Mucosa of descending colon (tissue), 3 donors: ENCODE data around the gene KRT38. TPM values are rescaled to one million over a fixed set of nuclear protein-coding genes. Genes with fewer than 3 reads are reported as not detected.

Experiments
- ATAC-seq: fragments of 200-7000 bp; cut with Tn5 transposase; one replicate; pipeline ENCODE4 v1.9.1; 2020; ENCODE audit warnings: mild to moderate bottlenecking, moderate library complexity
- DNase-seq, 3 donors: peaks; one replicate each; pipeline ENCODE4 v3.0.0-alpha.2; 2020
- H3K36me3 ChIP-seq: fragments of 200-600 bp; one replicate; pipeline ENCODE4 v1.8.0; 2021; ENCODE audit warnings: low read depth, mild to moderate bottlenecking
- H3K4me1 ChIP-seq: fragments of 200-600 bp; one replicate; pipeline ENCODE4 v1.8.0; 2021; ENCODE audit warnings: low read depth, mild to moderate bottlenecking
- H3K4me3 ChIP-seq: fragments of 200-600 bp; one replicate; pipeline ENCODE4 v1.8.0; 2021; ENCODE audit warnings: mild to moderate bottlenecking
- H3K9me3 ChIP-seq: fragments of 200-600 bp; one replicate; pipeline ENCODE4 v1.8.0; 2021; ENCODE audit warnings: mild to moderate bottlenecking
- CTCF ChIP-seq: fragments of 200-600 bp; IDR thresholded peaks from one replicate; pipeline ENCODE4 v1.8.0; 2022; ENCODE audit warnings: antibody characterized with exemption, mild to moderate bottlenecking
- intact Hi-C, 2 donors: fragments of 100-400 bp; cut with DNase I in 1 of 2; cut with micrococcal nuclease in 1 of 2; formaldehyde crosslinking; loops; one replicate each; pipeline versions ENCODE4 v1.11.0 to v1.11.1; 2022; cut with DNase I, micrococcal nuclease
- total RNA-seq, 3 donors: library from RNA; stranded (reverse); fragmentation: NEBNext Ultra II Directional in 2 of 3; extraction: Animal tissue kit (Norgen Biotek cat#: 25700) in 2 of 3; gene quantifications; one replicate each; pipeline versions ENCODE4 v1.2.1 to v1.2.4, GENCODE V29; 2021 to 2023
- donor health status: DM: no; HTN: no; CAD: no; lungs with moderate emphysema.
- donor health status: DM: no; HTN: no; CAD: no.
- donor health status: DM: no; HTN: yes; CAD: no.

Gene KRT38
- total RNA-seq, 3 donors from 2014 or later = not detected

DNA sequence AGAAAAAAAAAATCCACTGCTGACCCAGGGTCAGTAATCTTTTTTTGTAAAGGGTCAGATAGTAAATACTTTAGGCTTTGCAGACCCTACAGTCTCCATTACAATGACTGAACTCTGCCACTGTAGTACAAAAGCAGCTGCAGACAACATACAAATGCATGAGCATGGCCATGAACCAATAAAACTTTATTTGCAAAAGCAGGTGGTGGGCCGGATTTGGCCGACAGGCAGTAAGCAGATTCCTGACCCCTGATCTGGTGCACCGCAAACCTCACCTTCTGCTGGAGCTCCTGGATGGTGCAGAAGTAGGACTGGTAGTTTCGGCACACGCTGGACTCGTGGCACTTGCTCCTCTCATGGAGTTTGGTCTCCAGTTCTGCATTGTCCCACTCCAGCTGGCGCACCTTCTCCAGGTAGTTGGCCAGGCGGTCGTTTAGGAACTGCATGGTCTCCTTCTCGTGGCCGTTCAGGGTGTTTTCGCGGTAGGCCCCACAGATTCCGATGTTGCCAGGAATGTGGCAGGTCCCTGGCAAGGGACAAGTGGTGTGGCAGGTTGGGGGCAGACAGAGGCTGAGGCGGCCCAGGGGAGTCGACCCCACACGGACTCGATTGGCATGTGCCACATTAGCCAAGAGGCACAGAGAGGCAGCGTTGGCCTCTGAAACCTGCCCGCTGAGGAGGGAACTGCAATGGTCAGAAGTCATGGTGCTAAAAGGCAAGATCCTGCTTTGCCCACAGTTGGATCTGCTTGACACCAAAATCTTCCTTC, 29.5 kb downstream of the KRT38 start:
- TF ChIP-seq CTCF = no peak
- no peak overlapping the region for H3K4me3 ChIP-seq
- H3K36me3 ChIP-seq = no peaks in the 10 kb centered on the region
- intact Hi-C loops = no loop called here
- no peaks in the 10 kb centered on the region for H3K4me1 ChIP-seq
- H3K9me3 ChIP-seq = no peaks in the 10 kb centered on the region
- DNase-seq (no peak), ATAC-seq (no peak)

DNA sequence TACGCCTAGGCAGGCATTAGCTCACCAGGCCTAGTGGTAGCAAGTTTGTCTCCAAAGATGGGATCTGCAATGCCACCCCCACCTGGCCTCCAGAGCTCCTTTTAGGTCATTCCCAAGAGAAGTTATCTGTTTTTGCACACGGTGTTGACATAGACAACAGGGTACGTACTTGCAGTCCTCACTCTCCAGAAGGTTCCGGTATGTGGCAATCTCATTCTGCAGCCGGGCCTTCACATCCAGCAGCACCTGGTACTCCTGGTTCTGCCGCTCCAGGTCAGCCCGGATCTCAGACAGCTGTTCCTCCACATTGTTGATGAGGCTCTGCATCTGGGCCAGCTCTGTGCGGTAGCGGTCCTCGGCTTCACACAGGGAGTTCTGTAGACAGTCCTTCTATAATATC, 33.6 kb downstream of the KRT38 start:
- DNase-seq (no peak), ATAC-seq (no peak)
- no peaks in the 10 kb centered on the region for H3K9me3 ChIP-seq
- TF ChIP-seq CTCF = no peak
- intact Hi-C loops = no loop called here
- H3K4me1 ChIP-seq = no peaks in the 10 kb centered on the region
- H3K36me3 ChIP-seq = no peaks in the 10 kb centered on the region
- H3K4me3 ChIP-seq = no peak overlapping the region

DNA sequence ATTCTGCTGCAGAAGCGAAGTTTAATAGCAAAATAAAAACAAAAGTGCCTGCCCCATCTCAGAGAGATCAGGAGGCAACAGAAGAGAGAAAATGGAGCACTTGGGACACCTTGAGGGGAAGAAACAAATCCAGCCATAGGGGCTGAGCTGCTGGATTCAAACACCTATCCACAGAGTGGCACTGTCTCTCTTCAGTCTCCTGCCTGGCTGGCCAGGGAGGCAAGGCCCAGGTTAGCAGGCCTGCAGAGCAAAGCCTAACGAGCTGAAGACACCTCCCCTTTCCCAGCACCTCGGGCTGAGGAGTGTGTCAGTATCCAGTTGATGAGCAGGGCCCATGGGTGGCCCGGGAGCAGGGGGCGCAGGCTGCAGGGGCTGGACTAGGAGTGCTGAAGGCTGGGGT, 34.6 kb downstream of the KRT38 start:
- Histone ChIP-seq H3K36me3 (no peaks in the 10 kb centered on the region), H3K4me1 (no peaks in the 10 kb centered on the region), H3K9me3 (no peaks in the 10 kb centered on the region), H3K4me3 (no peak overlapping the region)
- intact Hi-C loops = no loop called here
- no peak for TF ChIP-seq CTCF
- ATAC-seq (no peak), DNase-seq (no peak)

GRCh38 chr17:41404024-41404671, 36.6 kb downstream of the KRT38 start:
- Histone ChIP-seq H3K36me3 (no peaks in the 10 kb centered on the region), H3K4me3 (no peak overlapping the region), H3K4me1 (no peaks in the 10 kb centered on the region), H3K9me3 (no peaks in the 10 kb centered on the region)
- intact Hi-C loops = no loop called here
- TF ChIP-seq CTCF = no peak
- DNase-seq = no peak
- no peak for ATAC-seq

DNA sequence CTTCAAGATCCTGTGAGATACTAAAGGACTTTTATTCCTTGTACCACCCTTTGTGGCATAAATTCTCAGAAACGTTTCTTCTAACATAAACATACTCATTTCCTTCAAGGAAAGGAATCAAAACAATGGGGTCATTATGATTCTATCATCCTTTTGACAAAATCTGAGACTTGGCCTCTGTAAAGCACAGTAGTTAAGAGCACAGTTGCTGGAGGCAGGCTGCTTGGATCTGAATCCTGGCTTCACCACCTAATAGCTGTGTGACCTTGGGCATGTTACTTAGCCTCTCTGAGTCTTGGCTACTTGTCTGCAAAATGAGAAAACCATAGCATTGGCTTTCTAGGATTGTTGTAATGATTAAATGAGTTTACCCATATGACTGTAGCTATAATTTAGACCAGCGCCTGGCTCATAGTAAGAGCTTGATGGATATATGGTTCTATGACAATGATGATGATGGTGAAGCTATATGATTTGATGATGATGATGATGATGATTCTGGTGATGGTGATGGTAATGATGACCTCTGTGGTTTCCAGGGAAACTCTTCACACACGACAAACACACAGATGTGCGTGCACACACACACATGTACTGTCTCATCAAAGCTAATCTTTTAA, 37.3 kb downstream of the KRT38 start:
- ATAC-seq = no peak
- H3K9me3 ChIP-seq = no peaks in the 10 kb centered on the region
- H3K36me3 ChIP-seq = no peaks in the 10 kb centered on the region
- DNase-seq = no peak
- no peak for TF ChIP-seq CTCF
- H3K4me1 ChIP-seq = no peaks in the 10 kb centered on the region
- no peak overlapping the region for H3K4me3 ChIP-seq
- intact Hi-C loops = no loop called here
